Measurements from ENCODE around the gene KCNA1. TPM values are rescaled to one million over a fixed set of nuclear protein-coding genes. Genes with fewer than 3 reads are reported as not detected.

The KCNA1 gene
- total and polyA plus RNA-seq, 2 of the 4 experiments (the other 2 are of a cell fraction): not detected

- dilution Hi-C loops (cut with HindIII; ENCODE audit: low sequenced_read_pairs, unreplicated experiment) (no loop called here), in situ Hi-C loops (cut with MboI; ENCODE audit: low sequenced_read_pairs) (no loop called here), intact Hi-C loops (cut with micrococcal nuclease) (no loop called here)
- 60% methylated on average over 1 of the region's 5 CpGs; no CpG with 5 or more reads in 1 of the 2 experiments for WGBS, 2 experiments (ENCODE audit: extremely low coverage in 2 of 2, insufficient read length in 1 of 2)
- H3K9ac ChIP-seq (ENCODE audit: low read depth, low read length): no peak overlapping the region
- H2AFZ ChIP-seq (replicated peaks; ENCODE audit: low read length, poor library complexity): no peak overlapping the region
- ChIA-PET CTCF (no interaction called here), POLR2A (ENCODE audit: unreplicated experiment) (no interaction called here)
- no peak overlapping the region for H4K8ac ChIP-seq (ENCODE audit: low read depth in 2 of 2, low read length in 2 of 2)
- no peaks in the 10 kb centered on the region for H3K9me1 ChIP-seq (ENCODE audit: insufficient read depth, low read length)
- no peaks in the 10 kb centered on the region for H3K9me3 ChIP-seq (ENCODE audit: control insufficient read depth, insufficient read depth, low read length)
- no peaks in the 10 kb centered on the region for H4K20me1 ChIP-seq (ENCODE audit: insufficient read depth, low read length)
- H2BK5ac ChIP-seq (ENCODE audit: low read depth, low read length, poor library complexity, severe bottlenecking): no peak overlapping the region
- no peak overlapping the region for H3K4me2 ChIP-seq (ENCODE audit: low read depth, low read length)
- no peak overlapping the region for H2AK5ac ChIP-seq (ENCODE audit: low read depth, low read length)
- H3K14ac ChIP-seq (replicated peaks; ENCODE audit: low read depth, low read length): no peak overlapping the region
- no peak overlapping the region for H3K27ac ChIP-seq (ENCODE audit: insufficient read depth, low read length)
- no peak overlapping the region for H2BK120ac ChIP-seq (ENCODE audit: low read depth, low read length)
- TF ChIP-seq RAD21 (IDR thresholded peaks at IDR 0.05; ENCODE audit: low read length) (no peak), CTCF (conservative IDR thresholded peaks at IDR 0.05; ENCODE audit: low read depth, low read length) (no peak), RCOR1 (IDR thresholded peaks at IDR 0.05; ENCODE audit: insufficient replicate concordance, low read length) (no peak), RFX5 (IDR thresholded peaks at IDR 0.05; ENCODE audit: low read depth, low read length) (no peak)
- DNase-seq (peak; percentile 27), ATAC-seq (ENCODE audit: low read depth) (no peak)
- no peaks in the 10 kb centered on the region for H3K36me3 ChIP-seq (ENCODE audit: control insufficient read depth, insufficient read depth, low read length)
- H3K23ac ChIP-seq (ENCODE audit: low read depth, low read length): no peak overlapping the region
- H2AK9ac ChIP-seq (replicated peaks; ENCODE audit: low read depth, low read length, poor library complexity): no peak overlapping the region
- H2BK20ac ChIP-seq (ENCODE audit: low read depth, low read length): no peak overlapping the region
- no peaks in the 10 kb centered on the region for H3K27me3 ChIP-seq (ENCODE audit: control insufficient read depth, insufficient read depth, low read length)
- H3K4ac ChIP-seq (ENCODE audit: low read depth, low read length): no peak overlapping the region
- no peaks in the 10 kb centered on the region for H3K4me1 ChIP-seq (ENCODE audit: control insufficient read depth, insufficient read depth, low read length)
- H2BK15ac ChIP-seq (ENCODE audit: low read depth, low read length): no peak overlapping the region
- H3K56ac ChIP-seq (ENCODE audit: extremely low read depth, insufficient read depth, low read length): no peak overlapping the region
- H3K4me3 ChIP-seq (ENCODE audit: insufficient read depth, low read depth, low read length): no peak overlapping the region
- H4K91ac ChIP-seq (ENCODE audit: insufficient read depth, low read depth, low read length): no peak overlapping the region
- no peaks in the 10 kb centered on the region for H3K79me1 ChIP-seq (ENCODE audit: low read depth in 1 of 2, low read length in 2 of 2)
- H3K18ac ChIP-seq (ENCODE audit: low read depth, low read length): no peak overlapping the region
- no TSS peak for BruUV-seq (replicated peaks)
- H4K5ac ChIP-seq (ENCODE audit: low read depth, low read length): no peak overlapping the region
Measured at GRCh38 chr12:4900327-4900726, 9.4 kb upstream of the KCNA1 start.

Measured in IMR-90 (cell line).